ENCODE results near the gene ZCCHC3. TPM values are rescaled to one million over a fixed set of nuclear protein-coding genes. Genes with fewer than 3 reads are reported as not detected.

ZCCHC3 gene
- total and polyA plus RNA-seq, 4 donors = 7.7 to 13.7 (median 11.1) TPM

GRCh38 chr20:305745-306144, 8.4 kb downstream of the ZCCHC3 start:
- no peaks in the 10 kb centered on the region for H3K9me3 ChIP-seq (ENCODE audit: control insufficient read depth, low read length)
- H3K36me3 ChIP-seq (ENCODE audit: control insufficient read depth in 1 of 2, insufficient read depth in 2 of 2, low read length in 1 of 2) = no peaks in the 10 kb centered on the region
- 67 to 70% methylated on average over 11 of the region's 11 CpGs for WGBS, 2 donors
- H3K27me3 ChIP-seq (ENCODE audit: control insufficient read depth in 1 of 2, insufficient read depth in 2 of 2, low read length in 1 of 2) = no peaks in the 10 kb centered on the region
- intact Hi-C loops (cut with DNase I) = no loop called here
- no peak for ATAC-seq (ENCODE audit: low FRiP score)
- H3K27ac ChIP-seq (ENCODE audit: low read depth in 1 of 2, low read length in 2 of 2) = no peak overlapping the region
- peak in 1 of 2 donors; percentile 47 for DNase-seq
- H3K4me3 ChIP-seq (ENCODE audit: low read length in 2 of 2) = no peak overlapping the region
- H3K4me1 ChIP-seq (ENCODE audit: control insufficient read depth in 1 of 2, insufficient read depth in 2 of 2, low read length in 2 of 2) = no peaks in the 10 kb centered on the region

- DNase-seq (peak in 1 of 2 donors; percentile 43), ATAC-seq (ENCODE audit: low FRiP score) (no peak)
- H3K27me3 ChIP-seq (ENCODE audit: control insufficient read depth in 1 of 2, insufficient read depth in 2 of 2, low read length in 1 of 2) = no peaks in the 10 kb centered on the region
- H3K4me1 ChIP-seq (ENCODE audit: control insufficient read depth in 1 of 2, insufficient read depth in 2 of 2, low read length in 2 of 2) = no peaks in the 10 kb centered on the region
- H3K4me3 ChIP-seq (ENCODE audit: low read length in 2 of 2) = no peak overlapping the region
- no peaks in the 10 kb centered on the region for H3K36me3 ChIP-seq (ENCODE audit: control insufficient read depth in 1 of 2, insufficient read depth in 2 of 2, low read length in 1 of 2)
- intact Hi-C loops (cut with DNase I) = no loop called here
- no peak overlapping the region for H3K27ac ChIP-seq (ENCODE audit: low read depth in 1 of 2, low read length in 2 of 2)
- no peaks in the 10 kb centered on the region for H3K9me3 ChIP-seq (ENCODE audit: control insufficient read depth, low read length)
- WGBS, 2 donors = 70 to 71% methylated on average over 7 of the region's 7 CpGs
Observed at GRCh38 chr20:308427-309038, 11.2 kb downstream of the ZCCHC3 start.

GRCh38 chr20:309306-309840, 12.0 kb downstream of the ZCCHC3 start:
- Histone ChIP-seq H3K27ac (ENCODE audit: low read depth in 1 of 2, low read length in 2 of 2) (peak overlapping the region in 1 of 2 donors; percentile 73), H3K27me3 (ENCODE audit: control insufficient read depth in 1 of 2, insufficient read depth in 2 of 2, low read length in 1 of 2) (no peaks in the 10 kb centered on the region), H3K9me3 (ENCODE audit: control insufficient read depth, low read length) (no peaks in the 10 kb centered on the region), H3K4me3 (ENCODE audit: low read length in 2 of 2) (no peak overlapping the region), H3K36me3 (ENCODE audit: control insufficient read depth in 1 of 2, insufficient read depth in 2 of 2, low read length in 1 of 2) (no peaks in the 10 kb centered on the region), H3K4me1 (ENCODE audit: control insufficient read depth in 1 of 2, insufficient read depth in 2 of 2, low read length in 2 of 2) (no peaks in the 10 kb centered on the region)
- intact Hi-C loops (cut with DNase I) = no loop called here
- DNase-seq (no peak), ATAC-seq (ENCODE audit: low FRiP score) (peak; percentile 31)
- WGBS, 2 donors = 1 to 4% methylated on average over 6 of the region's 6 CpGs

- intact Hi-C loops (cut with DNase I) = no loop called here
- H3K4me3 ChIP-seq (ENCODE audit: low read length in 2 of 2) = peak overlapping the region; percentile 33 to 56
- ATAC-seq (ENCODE audit: low FRiP score) (peak; percentile 100), DNase-seq (peak; percentile 98 to 99)
- H3K4me1 ChIP-seq (ENCODE audit: control insufficient read depth in 1 of 2, insufficient read depth in 2 of 2, low read length in 2 of 2) = no peaks in the 10 kb centered on the region
- H3K27me3 ChIP-seq (ENCODE audit: control insufficient read depth in 1 of 2, insufficient read depth in 2 of 2, low read length in 1 of 2) = no peaks in the 10 kb centered on the region
- H3K36me3 ChIP-seq (ENCODE audit: control insufficient read depth in 1 of 2, insufficient read depth in 2 of 2, low read length in 1 of 2) = no peaks in the 10 kb centered on the region
- H3K27ac ChIP-seq (ENCODE audit: low read depth in 1 of 2, low read length in 2 of 2) = peak overlapping the region in 1 of 2 donors; percentile 73
- H3K9me3 ChIP-seq (ENCODE audit: control insufficient read depth, low read length) = no peaks in the 10 kb centered on the region
- WGBS, 2 donors = 0 to 2% methylated on average over 31 of the region's 31 CpGs
Observed at GRCh38 chr20:309841-310644, 12.7 kb downstream of the ZCCHC3 start.

- H3K4me3 ChIP-seq (ENCODE audit: low read length in 2 of 2) = no peak overlapping the region
- 4% methylated on average over 7 of the region's 7 CpGs for WGBS, 2 donors
- H3K27me3 ChIP-seq (ENCODE audit: control insufficient read depth in 1 of 2, insufficient read depth in 2 of 2, low read length in 1 of 2) = no peaks in the 10 kb centered on the region
- no peak for DNase-seq
- no peak overlapping the region for H3K27ac ChIP-seq (ENCODE audit: low read depth in 1 of 2, low read length in 2 of 2)
- no peaks in the 10 kb centered on the region for H3K36me3 ChIP-seq (ENCODE audit: control insufficient read depth in 1 of 2, insufficient read depth in 2 of 2, low read length in 1 of 2)
- no peaks in the 10 kb centered on the region for H3K4me1 ChIP-seq (ENCODE audit: control insufficient read depth in 1 of 2, insufficient read depth in 2 of 2, low read length in 2 of 2)
- ATAC-seq (ENCODE audit: low FRiP score) = no peak
- intact Hi-C loops (cut with DNase I) = no loop called here
- no peaks in the 10 kb centered on the region for H3K9me3 ChIP-seq (ENCODE audit: control insufficient read depth, low read length)
Observed at GRCh38 chr20:310645-311044, 13.3 kb downstream of the ZCCHC3 start.

GRCh38 chr20:311609-312008, 14.2 kb downstream of the ZCCHC3 start:
- 86 to 90% methylated on average over 7 of the region's 7 CpGs for WGBS, 2 donors

GRCh38 chr20:312067-312466, 14.7 kb downstream of the ZCCHC3 start:
- ATAC-seq (ENCODE audit: low FRiP score) (no peak), DNase-seq (no peak)
- H3K4me3 ChIP-seq (ENCODE audit: low read length in 2 of 2) = no peak overlapping the region
- H3K4me1 ChIP-seq (ENCODE audit: control insufficient read depth in 1 of 2, insufficient read depth in 2 of 2, low read length in 2 of 2) = no peaks in the 10 kb centered on the region
- no peaks in the 10 kb centered on the region for H3K27me3 ChIP-seq (ENCODE audit: control insufficient read depth in 1 of 2, insufficient read depth in 2 of 2, low read length in 1 of 2)
- WGBS, 2 donors = 92% methylated on average over 8 of the region's 8 CpGs
- no peak overlapping the region for H3K27ac ChIP-seq (ENCODE audit: low read depth in 1 of 2, low read length in 2 of 2)
- H3K9me3 ChIP-seq (ENCODE audit: control insufficient read depth, low read length) = no peaks in the 10 kb centered on the region
- intact Hi-C loops (cut with DNase I) = no loop called here
- no peaks in the 10 kb centered on the region for H3K36me3 ChIP-seq (ENCODE audit: control insufficient read depth in 1 of 2, insufficient read depth in 2 of 2, low read length in 1 of 2)

More at GRCh38 chr20:311609-312008, 14.2 kb downstream of the ZCCHC3 start:
- DNase-seq (no peak), ATAC-seq (ENCODE audit: low FRiP score) (no peak)
- H3K27ac ChIP-seq (ENCODE audit: low read depth in 1 of 2, low read length in 2 of 2) = no peak overlapping the region
- intact Hi-C loops (cut with DNase I) = no loop called here
- no peaks in the 10 kb centered on the region for H3K9me3 ChIP-seq (ENCODE audit: control insufficient read depth, low read length)
- no peaks in the 10 kb centered on the region for H3K36me3 ChIP-seq (ENCODE audit: control insufficient read depth in 1 of 2, insufficient read depth in 2 of 2, low read length in 1 of 2)
- H3K4me1 ChIP-seq (ENCODE audit: control insufficient read depth in 1 of 2, insufficient read depth in 2 of 2, low read length in 2 of 2) = no peaks in the 10 kb centered on the region
- no peak overlapping the region for H3K4me3 ChIP-seq (ENCODE audit: low read length in 2 of 2)
- H3K27me3 ChIP-seq (ENCODE audit: control insufficient read depth in 1 of 2, insufficient read depth in 2 of 2, low read length in 1 of 2) = no peaks in the 10 kb centered on the region

GRCh38 chr20:312866-313265, 15.5 kb downstream of the ZCCHC3 start:
- Histone ChIP-seq H3K36me3 (ENCODE audit: control insufficient read depth in 1 of 2, insufficient read depth in 2 of 2, low read length in 1 of 2) (no peaks in the 10 kb centered on the region), H3K27ac (ENCODE audit: low read depth in 1 of 2, low read length in 2 of 2) (no peak overlapping the region), H3K27me3 (ENCODE audit: control insufficient read depth in 1 of 2, insufficient read depth in 2 of 2, low read length in 1 of 2) (no peaks in the 10 kb centered on the region), H3K4me1 (ENCODE audit: control insufficient read depth in 1 of 2, insufficient read depth in 2 of 2, low read length in 2 of 2) (no peaks in the 10 kb centered on the region), H3K4me3 (ENCODE audit: low read length in 2 of 2) (no peak overlapping the region), H3K9me3 (ENCODE audit: control insufficient read depth, low read length) (no peaks in the 10 kb centered on the region)
- intact Hi-C loops (cut with DNase I) = no loop called here
- 68 to 69% methylated on average over 1 of the region's 1 CpG for WGBS, 2 donors
- DNase-seq = no peak
- ATAC-seq (ENCODE audit: low FRiP score) = no peak

- Histone ChIP-seq H3K4me1 (ENCODE audit: control insufficient read depth in 1 of 2, insufficient read depth in 2 of 2, low read length in 2 of 2) (no peaks in the 10 kb centered on the region), H3K27me3 (ENCODE audit: control insufficient read depth in 1 of 2, insufficient read depth in 2 of 2, low read length in 1 of 2) (no peaks in the 10 kb centered on the region), H3K9me3 (ENCODE audit: control insufficient read depth, low read length) (no peaks in the 10 kb centered on the region), H3K36me3 (ENCODE audit: control insufficient read depth in 1 of 2, insufficient read depth in 2 of 2, low read length in 1 of 2) (no peaks in the 10 kb centered on the region), H3K4me3 (ENCODE audit: low read length in 2 of 2) (no peak overlapping the region), H3K27ac (ENCODE audit: low read depth in 1 of 2, low read length in 2 of 2) (no peak overlapping the region)
- DNase-seq (no peak), ATAC-seq (ENCODE audit: low FRiP score) (no peak)
- WGBS, 2 donors = 91 to 93% methylated on average over 5 of the region's 5 CpGs
- intact Hi-C loops (cut with DNase I) = no loop called here
Observed at GRCh38 chr20:313402-313801, 16.0 kb downstream of the ZCCHC3 start.

Measured in aorta (tissue), 5 donors.